ENCODE measurements around the gene ZKSCAN5.

DNA sequence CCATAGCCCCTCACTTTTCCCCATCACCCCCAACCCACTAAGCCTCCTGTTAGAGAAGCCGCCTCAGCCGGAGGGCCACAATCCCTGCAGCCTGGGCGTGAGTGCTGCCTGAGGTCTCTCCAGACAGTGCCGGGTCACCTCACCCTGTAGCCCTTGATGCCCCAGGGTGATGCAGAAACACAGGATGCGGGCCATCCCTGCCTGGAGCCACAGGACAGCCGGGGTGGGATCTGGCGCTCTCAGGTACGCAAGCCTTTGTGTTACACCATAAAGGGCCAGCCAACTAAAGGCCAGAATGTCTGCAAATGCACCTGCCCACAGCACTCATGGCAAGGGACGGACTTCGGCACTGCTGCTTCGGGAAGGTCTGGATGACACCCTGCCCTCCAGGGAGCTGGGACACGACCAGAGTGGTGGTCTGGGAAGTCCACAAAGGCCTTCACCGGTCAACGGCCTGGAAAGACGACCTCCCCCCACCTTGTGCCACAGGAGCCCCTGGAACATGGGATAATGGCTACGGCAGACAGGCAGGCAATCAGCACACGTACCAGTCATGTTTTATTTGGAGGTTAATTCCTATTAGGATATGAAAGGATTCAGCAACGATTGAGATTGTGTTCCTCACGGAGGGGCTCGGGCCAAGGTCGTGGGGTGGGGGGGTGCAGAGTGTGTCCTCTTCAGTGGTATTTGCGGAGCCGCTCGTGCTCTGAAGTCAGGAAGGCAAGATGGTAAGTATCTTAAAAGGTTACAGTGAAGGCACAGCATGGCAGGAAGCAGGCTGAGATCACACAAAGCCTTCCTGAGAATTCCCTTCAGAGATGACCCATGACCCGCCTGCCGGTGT lies 46.6 kb upstream of the ZKSCAN5 start:
- TF ChIP-seq POLR2A (IDR thresholded peaks at IDR 0.05) (no peak), POLR2AphosphoS5 (IDR thresholded peaks at IDR 0.05) (no peak)

Measured in transverse colon (tissue), 3 donors.